CD8-positive, alpha-beta memory T cell (primary cell): ENCODE data around the gene AFDN. TPM values are rescaled to one million over a fixed set of nuclear protein-coding genes. Genes with fewer than 3 reads are reported as not detected.

Source experiments
- CTCF ChIA-PET: fragments of 350-600 bp; sonication (Branson Sonifier 250); formaldehyde crosslinking; loops from one replicate; lab custom pipeline; 2021; ENCODE audit warnings: antibody characterized with exemption; lab: Charles Lee
- POLR2A ChIA-PET: fragments of 350-600 bp; sonication (Branson Sonifier 250); formaldehyde crosslinking; loops from one replicate; lab custom pipeline; 2021; ENCODE audit warnings: antibody characterized with exemption; lab: Charles Lee
- DNase-seq, 5 donors: peaks; one replicate each; pipeline versions ENCODE4 v3.0.0 to v3.0.0-alpha.2; 2020 to 2022; ENCODE audit warnings: mixed read lengths in 1 of 5
- H3K27ac ChIP-seq: one replicate; pipeline ENCODE4 v1.7.0; 2013; ENCODE audit warnings: low read depth, mild to moderate bottlenecking, low read length, moderate library complexity
- H3K27me3 ChIP-seq: 2 replicates; pipeline ENCODE4 v1.7.0; 2013; ENCODE audit warnings: low read length, mild to moderate bottlenecking; ENCODE audit not compliant: insufficient read depth, poor library complexity, severe bottlenecking
- H3K36me3 ChIP-seq: 2 replicates; pipeline ENCODE4 v1.7.0; 2013; ENCODE audit warnings: mild to moderate bottlenecking, low read length, moderate library complexity; ENCODE audit not compliant: insufficient read depth
- H3K4me1 ChIP-seq: 2 replicates; pipeline ENCODE4 v1.7.0; 2013; ENCODE audit warnings: mild to moderate bottlenecking, low read length, moderate library complexity; ENCODE audit not compliant: insufficient read depth
- H3K4me3 ChIP-seq: 2 replicates; pipeline ENCODE4 v1.7.0; 2013; ENCODE audit warnings: mild to moderate bottlenecking, low read length
- H3K9me3 ChIP-seq: 2 replicates; pipeline ENCODE4 v1.7.0; 2013; ENCODE audit warnings: mild to moderate bottlenecking, low read length
- H3K27ac Mint-ChIP-seq, 8 donors: one replicate each; pipeline ENCODE4 v1.8.0; 2020 to 2021; ENCODE audit warnings: mixed read lengths in 8 of 8, mild to moderate bottlenecking in 6 of 8, inconsistent platforms in 3 of 8, moderate library complexity in 3 of 8
- H3K27me3 Mint-ChIP-seq, 2 donors: one replicate each; pipeline ENCODE4 v1.8.0; 2020 to 2021; ENCODE audit warnings: mixed read lengths in 2 of 2, mild to moderate bottlenecking in 1 of 2, moderate library complexity in 1 of 2
- H3K36me3 Mint-ChIP-seq, 3 donors: one replicate each; pipeline ENCODE4 v1.8.0; 2020 to 2021; ENCODE audit warnings: mixed read lengths in 3 of 3, inconsistent platforms in 1 of 3, mild to moderate bottlenecking in 1 of 3
- H3K4me1 Mint-ChIP-seq, 3 donors: one replicate each; pipeline ENCODE4 v1.8.0; 2020 to 2021; ENCODE audit warnings: mixed read lengths in 3 of 3, inconsistent platforms in 1 of 3, mild to moderate bottlenecking in 1 of 3
- H3K4me3 Mint-ChIP-seq, 7 donors: one replicate each; pipeline ENCODE4 v1.8.0; 2020 to 2021; ENCODE audit warnings: mixed read lengths in 7 of 7, mild to moderate bottlenecking in 6 of 7, moderate library complexity in 4 of 7, inconsistent platforms in 2 of 7
- H3K9me3 Mint-ChIP-seq, 5 donors: one replicate each; pipeline ENCODE4 v1.8.0; 2020 to 2022; ENCODE audit warnings: mixed read lengths in 5 of 5, mild to moderate bottlenecking in 3 of 5, moderate library complexity in 2 of 5, inconsistent platforms in 1 of 5
- polyA plus RNA-seq: library from polyadenylated mRNA; unstranded; fragments of 300-500 nt; fragmentation: Illumina TruSeq; gene quantifications from one replicate; pipeline ENCODE4 v1.2.3, GENCODE V29; 2021
- total RNA-seq, 2 experiments: library from RNA; stranded (reverse); gene quantifications; one replicate each; pipeline ENCODE4 v1.2.3, GENCODE V29; 2021

The AFDN gene
- total and polyA plus RNA-seq, 3 experiments from 2014 or later, result 3.5 to 21.3 (median 19.0) TPM

DNA sequence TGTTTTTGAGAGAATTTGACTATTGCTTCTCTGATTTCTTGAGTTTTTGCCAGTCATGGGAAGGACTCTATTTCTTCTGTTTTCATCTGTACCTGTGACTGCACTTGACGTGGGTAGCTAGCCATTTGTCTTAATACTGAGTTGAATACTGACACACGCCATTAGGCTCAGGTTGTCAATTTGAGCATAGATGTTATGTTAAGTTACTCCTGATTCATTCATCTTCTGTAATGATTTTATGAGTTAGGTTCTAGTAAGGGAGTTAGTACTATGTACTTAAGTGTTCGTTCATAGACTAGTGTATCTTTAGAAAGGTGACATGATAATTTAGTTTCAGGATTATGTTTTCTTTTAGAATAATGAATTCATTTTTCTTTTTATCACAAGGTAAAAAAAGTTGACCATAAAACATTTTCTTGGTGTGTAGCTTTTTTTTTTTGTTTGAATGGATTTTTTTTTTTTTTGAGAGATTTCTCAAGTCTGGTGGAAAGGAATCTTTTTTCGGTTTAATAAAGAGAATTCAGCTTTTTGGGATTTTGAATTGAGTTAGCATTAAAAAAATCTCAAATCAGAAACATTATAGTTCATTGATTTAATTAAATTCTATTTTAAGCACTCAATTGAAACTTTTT, 1.7 kb downstream of the AFDN start:
- Mint-ChIP-seq H3K36me3 (peaks cover 0 to 5% (median 0%) of the 10 kb centered on the region in 3 donors), H3K27me3 (peaks cover 61 to 76% of the 10 kb centered on the region in 2 donors), H3K4me3 (peak overlapping the region; percentile 79 to 92 (median 83)), H3K9me3 (peaks cover 0 to 15% (median 7%) of the 10 kb centered on the region in 5 donors), H3K27ac (peak overlapping the region in 5 of 8 donors; percentile 24 to 79 (median 66)), H3K4me1 (peaks cover 17 to 33% (median 30%) of the 10 kb centered on the region in 3 donors)
- peaks cover 18% of the 10 kb centered on the region for H3K27me3 ChIP-seq
- CTCF ChIA-PET, result interaction anchor here (0.7 kb wide), 1 partner anchor 11 kb away, joined by 4 read pairs; no protein-coding TSS in a partner anchor
- peaks cover 17% of the 10 kb centered on the region for H3K4me1 ChIP-seq
- no peak overlapping the region for H3K27ac ChIP-seq
- no peaks in the 10 kb centered on the region for H3K9me3 ChIP-seq
- H3K36me3 ChIP-seq, result no peaks in the 10 kb centered on the region
- DNase-seq, result no peak
- POLR2A ChIA-PET, result no interaction called here
- peak overlapping the region; percentile 59 for H3K4me3 ChIP-seq

DNA sequence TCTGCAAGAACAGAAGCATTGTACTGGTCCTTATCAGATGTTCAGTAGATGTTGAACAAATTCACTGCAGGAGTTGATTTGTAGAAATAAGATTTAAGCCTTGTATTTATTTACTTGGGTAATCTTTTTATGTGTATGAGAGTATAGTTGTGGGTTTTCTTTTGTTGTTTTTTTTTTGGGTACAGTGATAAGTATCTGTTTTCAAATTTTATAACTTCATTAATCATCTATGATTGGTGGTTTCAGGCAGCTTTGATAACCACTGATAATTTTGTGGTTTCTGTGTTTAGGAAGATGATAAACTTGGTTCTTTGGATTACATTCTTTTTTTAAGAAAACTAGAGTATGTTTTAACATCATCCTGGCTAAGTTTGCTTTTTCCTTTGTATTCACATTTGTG, 2.8 kb downstream of the AFDN start:
- ChIA-PET CTCF (no interaction called here), POLR2A (no interaction called here)
- H3K4me1 Mint-ChIP-seq, result peaks cover 17 to 34% (median 29%) of the 10 kb centered on the region in 3 donors
- no peak for DNase-seq
- H3K4me3 Mint-ChIP-seq, result peak overlapping the region in 1 of 7 donors; percentile 36
- no peaks in the 10 kb centered on the region for H3K36me3 ChIP-seq
- H3K9me3 ChIP-seq, result no peaks in the 10 kb centered on the region
- H3K27ac Mint-ChIP-seq, result no peak overlapping the region
- H3K4me3 ChIP-seq, result no peak overlapping the region
- H3K4me1 ChIP-seq, result peaks cover 17% of the 10 kb centered on the region
- H3K27me3 Mint-ChIP-seq, result peaks cover 57 to 70% of the 10 kb centered on the region in 2 donors
- peaks cover 0 to 5% (median 0%) of the 10 kb centered on the region in 3 donors for H3K36me3 Mint-ChIP-seq
- peaks cover 0 to 14% (median 7%) of the 10 kb centered on the region in 5 donors for H3K9me3 Mint-ChIP-seq
- H3K27ac ChIP-seq, result no peak overlapping the region
- peaks cover 18% of the 10 kb centered on the region for H3K27me3 ChIP-seq

DNA sequence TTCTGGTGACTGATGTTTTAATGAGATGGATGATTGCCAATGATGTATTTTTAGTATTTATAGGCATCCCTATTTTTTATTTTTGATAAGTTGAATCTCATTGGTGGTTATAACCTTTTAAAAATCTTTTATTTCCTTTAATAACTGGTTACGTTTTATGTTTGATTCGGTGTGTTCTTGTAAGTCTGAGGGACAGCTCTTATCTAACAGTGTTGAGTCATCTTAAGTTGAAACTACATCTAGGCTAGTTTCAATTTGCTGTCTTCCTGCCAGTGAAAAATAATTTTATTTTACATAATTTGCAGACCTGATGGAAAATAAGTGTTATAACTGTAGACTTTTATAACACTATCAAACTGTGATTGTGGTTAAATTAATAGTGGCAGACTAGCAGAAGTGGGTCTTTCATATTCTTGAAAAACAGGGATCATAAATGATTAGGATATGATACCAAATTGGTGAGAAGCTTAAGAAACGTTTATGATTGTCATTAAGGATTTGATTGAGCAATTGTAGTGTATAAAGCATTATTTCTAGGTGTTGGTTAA, 4.6 kb downstream of the AFDN start:
- Mint-ChIP-seq H3K4me1 (peaks cover 10 to 18% (median 10%) of the 10 kb centered on the region in 3 donors), H3K27me3 (peaks cover 41 to 62% of the 10 kb centered on the region in 2 donors), H3K27ac (no peak overlapping the region), H3K4me3 (peak overlapping the region in 1 of 7 donors; percentile 18), H3K36me3 (peaks cover 0 to 3% (median 0%) of the 10 kb centered on the region in 3 donors), H3K9me3 (peaks cover 0 to 7% (median 5%) of the 10 kb centered on the region in 5 donors)
- ChIA-PET CTCF (interaction anchor here (1.2 kb wide), 1 partner anchor 12 kb away, joined by 3 read pairs; no protein-coding TSS in a partner anchor), POLR2A (no interaction called here)
- H3K9me3 ChIP-seq, result no peaks in the 10 kb centered on the region
- no peak overlapping the region for H3K4me3 ChIP-seq
- peaks cover 14% of the 10 kb centered on the region for H3K27me3 ChIP-seq
- no peaks in the 10 kb centered on the region for H3K36me3 ChIP-seq
- H3K4me1 ChIP-seq, result peaks cover 6% of the 10 kb centered on the region
- no peak for DNase-seq
- H3K27ac ChIP-seq, result peak overlapping the region; percentile 30

DNA sequence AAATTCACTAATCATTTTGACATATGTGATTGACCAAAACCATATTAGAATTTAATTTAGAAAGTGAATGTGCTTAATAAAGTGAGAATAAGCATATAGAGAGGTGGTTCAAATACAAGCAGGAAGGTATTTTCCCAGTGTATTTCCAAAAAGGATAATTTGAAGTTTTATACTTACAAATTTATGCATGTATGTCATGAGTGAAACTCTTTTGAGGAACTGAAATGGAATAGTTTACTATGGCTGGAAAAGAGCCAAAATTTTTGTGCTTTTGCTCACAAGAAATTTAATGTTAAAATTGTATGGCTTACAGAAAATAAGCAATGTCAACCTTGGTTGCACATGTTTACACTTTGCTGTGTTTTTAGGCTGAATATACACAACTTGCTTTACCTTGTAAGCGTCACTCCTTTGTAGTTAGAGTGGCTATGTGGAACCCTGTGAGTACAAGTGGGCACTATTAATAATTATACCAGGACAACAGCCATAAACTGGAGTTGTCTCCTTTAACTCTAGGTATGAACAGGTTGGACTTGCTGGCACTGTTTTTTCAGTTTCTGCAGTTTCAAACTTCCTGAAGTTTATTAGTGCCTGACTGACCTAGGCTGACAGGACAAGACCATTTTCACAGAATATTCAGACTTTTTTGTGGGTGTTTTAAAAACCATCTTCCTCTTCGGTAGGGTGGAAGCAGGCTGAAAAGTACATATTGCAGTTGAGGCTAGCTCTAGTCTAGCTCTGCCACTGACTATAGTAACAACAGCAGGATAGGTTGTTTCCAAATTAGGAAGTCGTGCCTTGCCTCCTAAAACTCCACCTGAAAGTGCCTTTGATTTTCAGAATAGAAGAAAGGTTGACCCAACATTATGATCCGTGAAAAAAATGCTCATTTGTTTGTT, 6.0 kb downstream of the AFDN start:
- Histone ChIP-seq H3K4me1 (peaks cover 4% of the 10 kb centered on the region), H3K4me3 (no peak overlapping the region), H3K36me3 (no peaks in the 10 kb centered on the region), H3K9me3 (no peaks in the 10 kb centered on the region), H3K27me3 (peaks cover 13% of the 10 kb centered on the region), H3K27ac (peak overlapping the region; percentile 40)
- POLR2A ChIA-PET, result no interaction called here
- no peak overlapping the region for H3K27ac Mint-ChIP-seq
- peaks cover 7 to 13% (median 8%) of the 10 kb centered on the region in 3 donors for H3K4me1 Mint-ChIP-seq
- H3K4me3 Mint-ChIP-seq, result no peak overlapping the region
- H3K36me3 Mint-ChIP-seq, result peaks cover 0 to 3% (median 0%) of the 10 kb centered on the region in 3 donors
- H3K27me3 Mint-ChIP-seq, result peaks cover 37 to 59% of the 10 kb centered on the region in 2 donors
- H3K9me3 Mint-ChIP-seq, result peaks cover 0 to 7% (median 5%) of the 10 kb centered on the region in 5 donors
- CTCF ChIA-PET, result no interaction called here
- no peak for DNase-seq

DNA sequence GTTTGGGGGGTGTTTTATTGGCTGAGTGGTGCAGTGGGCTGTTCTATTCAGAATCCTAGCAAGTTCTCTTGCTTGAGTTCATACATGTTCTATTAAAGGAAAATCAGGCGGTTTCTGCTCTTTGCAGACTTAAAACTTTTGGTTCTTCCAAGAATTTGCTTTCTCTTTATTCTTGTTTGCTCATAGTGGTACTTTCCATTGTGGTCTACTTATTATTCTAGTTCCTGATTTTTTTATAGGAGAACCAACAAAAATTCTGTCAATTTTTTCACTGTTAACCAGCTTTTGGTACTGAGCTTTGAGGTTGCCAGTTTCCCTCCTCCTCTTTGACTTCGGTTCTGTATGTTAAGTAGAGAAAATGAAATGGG, 6.7 kb downstream of the AFDN start:
- H3K36me3 Mint-ChIP-seq, result no peaks in the 10 kb centered on the region
- Histone ChIP-seq H3K4me3 (no peak overlapping the region), H3K27me3 (peaks cover 9% of the 10 kb centered on the region), H3K4me1 (no peaks in the 10 kb centered on the region), H3K36me3 (no peaks in the 10 kb centered on the region), H3K27ac (peak overlapping the region; percentile 40), H3K9me3 (no peaks in the 10 kb centered on the region)
- ChIA-PET POLR2A (no interaction called here), CTCF (no interaction called here)
- H3K4me1 Mint-ChIP-seq, result peaks cover under 1 to 7% (median 2%) of the 10 kb centered on the region in 3 donors
- no peak for DNase-seq
- no peak overlapping the region for H3K4me3 Mint-ChIP-seq
- H3K27me3 Mint-ChIP-seq, result peaks cover 34 to 57% of the 10 kb centered on the region in 2 donors
- peaks cover 0 to 7% (median 2%) of the 10 kb centered on the region in 5 donors for H3K9me3 Mint-ChIP-seq
- no peak overlapping the region for H3K27ac Mint-ChIP-seq

DNA sequence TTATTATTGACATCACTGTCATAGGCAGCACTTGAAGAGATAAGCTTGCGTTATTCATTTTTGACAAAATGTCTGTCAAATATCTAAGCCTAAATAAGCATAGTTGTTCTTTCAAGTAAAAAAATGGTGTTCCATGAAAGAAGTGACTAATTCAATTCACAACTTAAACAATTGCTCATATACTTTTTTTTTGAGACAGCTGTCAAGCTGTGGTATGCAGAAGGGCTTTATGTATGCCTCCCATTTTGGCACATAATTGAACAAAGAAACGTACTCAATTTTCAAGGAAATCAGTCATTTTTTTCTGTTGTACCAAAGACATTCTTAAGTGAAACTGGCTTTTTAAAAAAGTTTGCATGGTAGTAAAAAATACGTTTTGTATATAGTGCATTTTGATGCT, 8.5 kb downstream of the AFDN start:
- Histone ChIP-seq H3K36me3 (no peaks in the 10 kb centered on the region), H3K27ac (no peak overlapping the region), H3K9me3 (no peaks in the 10 kb centered on the region), H3K4me3 (no peak overlapping the region), H3K4me1 (no peaks in the 10 kb centered on the region), H3K27me3 (peaks cover 3% of the 10 kb centered on the region)
- Mint-ChIP-seq H3K27ac (no peak overlapping the region), H3K36me3 (no peaks in the 10 kb centered on the region), H3K27me3 (peaks cover 19 to 40% of the 10 kb centered on the region in 2 donors), H3K4me3 (no peak overlapping the region), H3K4me1 (peaks cover 0 to 6% (median 2%) of the 10 kb centered on the region in 3 donors), H3K9me3 (peaks cover 0 to 3% (median 0%) of the 10 kb centered on the region in 5 donors)
- no peak for DNase-seq
- ChIA-PET CTCF (no interaction called here), POLR2A (no interaction called here)

DNA sequence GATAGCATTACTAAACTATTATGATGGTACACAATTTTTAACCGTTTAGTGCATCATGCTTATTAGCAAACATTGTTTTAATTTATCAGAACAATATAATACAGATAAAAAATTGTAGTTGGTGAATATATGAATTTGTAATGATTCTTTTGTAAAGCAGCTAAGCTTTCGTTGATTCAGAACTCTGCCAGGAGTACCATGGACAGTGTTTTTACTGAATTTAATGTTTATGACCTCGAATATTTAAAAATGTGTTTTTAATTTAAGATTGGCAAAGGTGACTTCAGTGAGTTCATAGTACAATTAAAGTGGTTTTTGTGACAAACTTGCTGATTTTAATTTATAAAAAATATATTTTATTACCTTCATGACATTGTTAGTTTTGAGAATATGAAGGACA, 10.0 kb downstream of the AFDN start:
- POLR2A ChIA-PET, result no interaction called here

More for the DNA sequence above, 10.0 kb downstream of the AFDN start:
- Mint-ChIP-seq H3K9me3 (peaks cover 0 to 1% (median 0%) of the 10 kb centered on the region in 5 donors), H3K27ac (no peak overlapping the region), H3K4me1 (peaks cover 0 to 6% (median 2%) of the 10 kb centered on the region in 3 donors), H3K36me3 (no peaks in the 10 kb centered on the region), H3K4me3 (no peak overlapping the region), H3K27me3 (peaks cover 8 to 26% of the 10 kb centered on the region in 2 donors)
- Histone ChIP-seq H3K4me3 (no peak overlapping the region), H3K4me1 (no peaks in the 10 kb centered on the region), H3K9me3 (no peaks in the 10 kb centered on the region), H3K27ac (no peak overlapping the region), H3K36me3 (no peaks in the 10 kb centered on the region), H3K27me3 (no peaks in the 10 kb centered on the region)
- DNase-seq, result no peak
- CTCF ChIA-PET, result no interaction called here
